Right atrium auricular region (tissue), 2 donors: ENCODE measurements around the gene CUL9. TPM values are rescaled to one million over a fixed set of nuclear protein-coding genes. Genes with fewer than 3 reads are reported as not detected.

Experiments used
- DNase-seq: peaks from one replicate; pipeline ENCODE4 v3.0.0-alpha.2; 2019; ENCODE audit warnings: low spot score
- H3K27ac ChIP-seq, 2 donors: fragments of 200-600 bp; sonication (generic); 1 replicate in 1 of 2; 2 replicates in 1 of 2; pipeline ENCODE4 v1.5.1; 2016 to 2019
- H3K27me3 ChIP-seq, 2 donors: fragments of 200-600 bp; sonication (generic); one replicate each; pipeline versions ENCODE4 v1.5.1 to v1.6.0; 2017 to 2019
- H3K36me3 ChIP-seq: fragments of 200-600 bp; sonication (generic); one replicate; pipeline ENCODE4 v1.5.1; 2016
- H3K4me1 ChIP-seq, 2 donors: fragments of 200-600 bp; sonication (generic); one replicate each; pipeline versions ENCODE4 v1.5.1 to v1.6.0; 2017 to 2019
- H3K4me3 ChIP-seq, 2 donors: fragments of 200-600 bp; sonication (generic); 1 replicate in 1 of 2; 2 replicates in 1 of 2; pipeline ENCODE4 v1.5.1; 2017 to 2019; ENCODE audit warnings: mild to moderate bottlenecking in 1 of 2, moderate library complexity in 1 of 2
- H3K9me3 ChIP-seq, 2 donors: fragments of 200-600 bp; sonication (generic); one replicate each; pipeline ENCODE4 v1.5.1; 2019
- total RNA-seq, 2 donors: library from RNA; depleted of rRNA; stranded (reverse); fragments of >200 nt; gene quantifications; one replicate each; pipeline ENCODE4 v1.1.0, GENCODE V29; 2016
- TF ChIP-seq, protein P1 (sequence below), 2 donors: fragments of 200-600 bp; sonication (generic); IDR thresholded peaks; one replicate each; pipeline ENCODE4 v1.5.1; 2019; ENCODE audit warnings: antibody characterized with exemption in 2 of 2

The CUL9 gene
- total RNA-seq, 2 donors from 2014 or later: 11.0 to 16.8 TPM

DNA sequence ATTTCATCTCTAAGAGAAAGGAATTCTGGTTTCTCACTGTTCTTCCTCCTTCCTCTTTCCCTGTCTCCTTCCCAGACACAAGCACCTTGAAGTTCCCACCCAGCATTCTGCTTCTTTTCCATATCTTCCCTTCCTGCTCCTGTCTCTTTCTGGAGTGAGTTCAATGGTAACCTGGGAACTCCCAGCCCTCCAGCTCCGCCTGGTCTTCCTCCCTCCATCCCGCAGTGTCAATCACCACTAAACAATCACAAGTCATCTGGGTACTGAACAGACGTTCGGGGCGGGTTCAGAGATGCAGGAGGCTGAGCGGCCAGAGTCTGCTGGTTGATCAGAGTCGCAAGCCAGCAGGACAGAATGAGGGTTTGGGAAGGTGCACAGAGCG is 69.0 kb downstream of the CUL9 start:
- Histone ChIP-seq H3K27me3 (no peaks in the 10 kb centered on the region), H3K4me3 (no peak overlapping the region), H3K27ac (no peak overlapping the region), H3K36me3 (no peaks in the 10 kb centered on the region), H3K9me3 (no peaks in the 10 kb centered on the region), H3K4me1 (peaks cover 0 to 14% of the 10 kb centered on the region in 2 donors)
- TF ChIP-seq, protein P1, sequence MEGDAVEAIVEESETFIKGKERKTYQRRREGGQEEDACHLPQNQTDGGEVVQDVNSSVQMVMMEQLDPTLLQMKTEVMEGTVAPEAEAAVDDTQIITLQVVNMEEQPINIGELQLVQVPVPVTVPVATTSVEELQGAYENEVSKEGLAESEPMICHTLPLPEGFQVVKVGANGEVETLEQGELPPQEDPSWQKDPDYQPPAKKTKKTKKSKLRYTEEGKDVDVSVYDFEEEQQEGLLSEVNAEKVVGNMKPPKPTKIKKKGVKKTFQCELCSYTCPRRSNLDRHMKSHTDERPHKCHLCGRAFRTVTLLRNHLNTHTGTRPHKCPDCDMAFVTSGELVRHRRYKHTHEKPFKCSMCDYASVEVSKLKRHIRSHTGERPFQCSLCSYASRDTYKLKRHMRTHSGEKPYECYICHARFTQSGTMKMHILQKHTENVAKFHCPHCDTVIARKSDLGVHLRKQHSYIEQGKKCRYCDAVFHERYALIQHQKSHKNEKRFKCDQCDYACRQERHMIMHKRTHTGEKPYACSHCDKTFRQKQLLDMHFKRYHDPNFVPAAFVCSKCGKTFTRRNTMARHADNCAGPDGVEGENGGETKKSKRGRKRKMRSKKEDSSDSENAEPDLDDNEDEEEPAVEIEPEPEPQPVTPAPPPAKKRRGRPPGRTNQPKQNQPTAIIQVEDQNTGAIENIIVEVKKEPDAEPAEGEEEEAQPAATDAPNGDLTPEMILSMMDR (IDR thresholded peaks at IDR 0.05): no peak
- DNase-seq: no peak

DNA sequence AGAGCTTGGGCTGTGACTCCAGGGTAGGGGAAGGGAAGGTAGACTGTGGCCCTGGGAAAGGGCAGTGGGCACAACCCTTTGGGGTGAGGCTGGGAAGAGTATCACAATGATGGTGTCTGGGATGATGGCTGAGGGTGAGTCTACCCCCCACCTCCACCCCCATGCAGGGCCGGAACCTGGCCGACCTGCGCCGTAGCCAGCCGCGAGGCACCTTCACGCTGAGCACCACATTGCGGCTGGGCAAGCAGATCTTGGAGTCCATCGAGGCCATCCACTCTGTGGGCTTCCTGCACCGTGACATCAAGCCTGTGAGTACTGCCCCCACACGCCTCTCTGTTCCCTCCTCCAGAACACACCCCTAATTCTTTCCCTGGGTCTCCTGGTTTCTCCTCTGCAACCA is 71.4 kb downstream of the CUL9 start:
- H3K4me3 ChIP-seq: no peak overlapping the region
- no peaks in the 10 kb centered on the region for H3K36me3 ChIP-seq
- DNase-seq: no peak
- no peaks in the 10 kb centered on the region for H3K9me3 ChIP-seq
- TF ChIP-seq, protein P1 (IDR thresholded peaks at IDR 0.05): no peak
- no peaks in the 10 kb centered on the region for H3K27me3 ChIP-seq
- no peak overlapping the region for H3K27ac ChIP-seq
- H3K4me1 ChIP-seq: no peaks in the 10 kb centered on the region

DNA sequence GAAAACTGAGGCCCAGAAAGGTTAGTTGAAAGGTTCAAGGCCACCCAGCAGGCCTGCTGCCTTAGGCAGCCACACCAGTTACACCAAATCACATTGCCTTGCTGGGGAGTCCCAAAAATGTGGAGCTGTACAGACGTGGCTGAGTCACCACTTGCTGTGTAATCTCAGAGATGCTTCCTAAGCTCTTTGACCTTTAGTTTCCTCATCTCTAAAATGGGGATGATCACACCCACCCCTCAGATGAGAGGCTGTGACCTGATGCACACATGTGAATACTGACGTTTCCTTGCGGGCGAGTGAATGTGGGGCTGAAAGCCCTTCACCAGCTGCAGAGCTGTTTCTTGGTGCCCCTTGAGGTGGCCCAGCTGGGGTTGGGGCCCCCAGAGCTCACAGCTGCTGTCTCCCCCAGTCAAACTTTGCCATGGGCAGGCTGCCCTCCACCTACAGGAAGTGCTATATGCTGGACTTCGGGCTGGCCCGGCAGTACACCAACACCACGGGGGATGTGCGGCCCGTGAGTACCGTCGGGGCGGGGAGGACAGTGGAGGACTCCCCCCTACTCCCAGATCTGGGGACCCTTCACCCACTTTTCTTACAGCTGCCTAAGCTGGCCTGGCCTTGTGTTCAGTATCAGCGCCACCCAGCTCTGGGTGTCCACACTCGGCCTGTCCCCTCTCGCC is 72.3 kb downstream of the CUL9 start:
- Histone ChIP-seq H3K4me3 (no peak overlapping the region), H3K27me3 (no peaks in the 10 kb centered on the region), H3K4me1 (no peaks in the 10 kb centered on the region), H3K9me3 (no peaks in the 10 kb centered on the region), H3K36me3 (no peaks in the 10 kb centered on the region), H3K27ac (no peak overlapping the region)
- TF ChIP-seq, protein P1 (IDR thresholded peaks at IDR 0.05): no peak
- no peak for DNase-seq

DNA sequence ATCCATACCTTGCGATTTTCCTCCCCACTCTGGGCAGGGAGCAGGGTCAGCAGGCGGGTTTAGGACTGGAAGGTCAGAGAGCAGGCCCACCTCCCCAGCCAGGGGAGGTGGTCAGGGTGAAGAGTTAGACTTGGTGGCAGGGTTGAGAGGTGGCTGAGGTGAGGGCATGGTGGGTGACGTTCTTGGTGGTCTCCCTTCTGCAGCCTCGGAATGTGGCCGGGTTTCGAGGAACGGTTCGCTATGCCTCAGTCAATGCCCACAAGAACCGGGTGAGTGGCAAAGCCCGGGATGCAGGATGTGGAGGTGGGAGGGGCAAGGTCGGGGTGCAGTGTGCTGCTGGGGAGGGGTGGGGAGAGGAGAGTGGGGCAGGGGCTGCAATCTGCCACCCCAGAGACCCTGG is 72.8 kb downstream of the CUL9 start:
- H3K27me3 ChIP-seq: no peaks in the 10 kb centered on the region
- no peak overlapping the region for H3K27ac ChIP-seq
- TF ChIP-seq, protein P1 (IDR thresholded peaks at IDR 0.05): no peak
- H3K4me3 ChIP-seq: no peak overlapping the region
- DNase-seq: no peak
- H3K36me3 ChIP-seq: no peaks in the 10 kb centered on the region
- peaks cover 0 to 4% of the 10 kb centered on the region in 2 donors for H3K4me1 ChIP-seq
- H3K9me3 ChIP-seq: no peaks in the 10 kb centered on the region

DNA sequence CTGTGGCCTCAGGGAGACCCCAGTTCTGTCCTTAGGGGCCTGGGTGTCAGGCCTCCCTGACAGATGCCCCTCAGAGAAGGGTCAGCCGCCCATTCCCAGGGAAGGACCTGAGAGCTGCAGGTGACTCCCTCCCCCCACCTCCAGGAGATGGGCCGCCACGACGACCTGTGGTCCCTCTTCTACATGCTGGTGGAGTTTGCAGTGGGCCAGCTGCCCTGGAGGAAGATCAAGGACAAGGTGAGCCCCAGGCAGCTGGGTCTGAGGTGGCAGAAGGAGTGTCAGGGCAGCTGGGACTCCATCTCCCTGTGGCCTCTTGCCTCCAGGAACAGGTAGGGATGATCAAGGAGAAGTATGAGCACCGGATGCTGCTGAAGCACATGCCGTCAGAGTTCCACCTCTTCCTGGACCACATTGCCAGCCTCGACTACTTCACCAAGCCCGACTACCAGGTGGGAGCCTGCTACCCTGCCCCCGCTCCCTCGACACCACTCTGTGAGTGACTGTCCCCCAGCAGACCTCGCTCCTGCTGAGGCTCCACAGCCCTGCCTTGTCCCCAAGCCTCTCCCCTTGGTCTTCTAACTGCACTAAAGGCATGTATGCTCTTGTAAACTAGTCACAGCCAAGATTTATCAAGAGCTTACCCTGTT is 73.5 kb downstream of the CUL9 start:
- no peak overlapping the region for H3K4me3 ChIP-seq
- H3K27me3 ChIP-seq: no peaks in the 10 kb centered on the region
- no peaks in the 10 kb centered on the region for H3K36me3 ChIP-seq
- no peak overlapping the region for H3K27ac ChIP-seq
- H3K9me3 ChIP-seq: no peaks in the 10 kb centered on the region
- TF ChIP-seq, protein P1 (IDR thresholded peaks at IDR 0.05): no peak
- no peak for DNase-seq
- peaks cover 0 to 5% of the 10 kb centered on the region in 2 donors for H3K4me1 ChIP-seq
